Suprapubic skin (tissue), 4 donors: Measurements from ENCODE around the gene KIAA1671.

Experiments
- CTCF ChIP-seq, 2 donors: fragments of 200-600 bp in 1 of 2; fragments of 450-650 bp in 1 of 2; sonication (generic) in 1 of 2; IDR thresholded peaks; one replicate each; pipeline ENCODE4 v1.5.1; 2016 to 2019; ENCODE audit warnings: antibody characterized with exemption in 2 of 2, mild to moderate bottlenecking in 1 of 2, moderate library complexity in 1 of 2
- EP300 ChIP-seq: sonication (generic); formaldehyde crosslinking; IDR thresholded peaks from one replicate; pipeline ENCODE4 v1.6.1; 2017; ENCODE audit warnings: antibody characterized with exemption
- POLR2AphosphoS5 ChIP-seq, 3 donors: sonication (generic); formaldehyde crosslinking; IDR thresholded peaks; one replicate each; pipeline ENCODE4 v1.6.1; 2017; ENCODE audit warnings: antibody characterized with exemption in 3 of 3

GRCh38 chr22:25219948-25220442 is 267.5 kb downstream of the KIAA1671 start:
- TF ChIP-seq CTCF (IDR thresholded peaks at IDR 0.05) (no peak), EP300 (no peak), POLR2AphosphoS5 (IDR thresholded peaks at IDR 0.05) (no peak)
